ENCODE results near the gene DCC. TPM values are rescaled to one million over a fixed set of nuclear protein-coding genes. Genes with fewer than 3 reads are reported as not detected.

The DCC gene
- total RNA-seq, 1 experiment from 2014 or later = not detected

DNA sequence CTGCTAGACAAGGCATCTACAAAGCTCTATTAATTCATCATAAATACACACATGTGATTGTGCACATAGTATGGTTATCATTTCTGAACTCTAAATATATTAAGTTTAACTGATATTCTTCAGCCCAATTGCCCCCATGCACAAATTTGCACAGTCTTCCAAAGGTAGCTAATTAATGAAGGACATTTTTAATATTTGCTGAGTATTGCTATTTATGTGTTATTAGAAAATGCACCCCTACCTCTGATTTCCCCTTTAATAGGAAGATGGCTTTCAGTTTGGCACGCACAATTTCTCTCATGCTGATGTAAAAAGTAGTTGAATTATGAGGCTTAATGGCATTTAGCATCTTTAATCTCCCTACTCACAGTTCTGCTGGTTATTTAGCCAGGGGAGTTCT is 242.1 kb downstream of the DCC start:
- no peak overlapping the region for H3K4me3 ChIP-seq (replicated peaks in 1 of 2; ENCODE audit: low read depth in 1 of 2, low read length in 2 of 2)
- H4K20me1 ChIP-seq (ENCODE audit: insufficient read depth) = no peaks in the 10 kb centered on the region
- H3K79me2 ChIP-seq (ENCODE audit: insufficient read depth, low read length) = no peaks in the 10 kb centered on the region
- no peak overlapping the region for H3K4me2 ChIP-seq (ENCODE audit: low read length)
- no peaks in the 10 kb centered on the region for H3K27me3 ChIP-seq (ENCODE audit: insufficient read depth, low read length)
- peaks cover 9 to 38% of the 10 kb centered on the region in 2 experiments; a peak in 2 of 4 replicates for H3K9me3 ChIP-seq (ENCODE audit: control insufficient read depth in 1 of 2, insufficient read depth in 1 of 2, low read depth in 1 of 2, low read length in 2 of 2)
- CTCF ChIA-PET = no interaction called here
- no TSS peak for BruUV-seq (replicated peaks)
- no peak overlapping the region for H3K27ac ChIP-seq (ENCODE audit: low read depth, low read length)
- intact Hi-C loops (cut with micrococcal nuclease) = no loop called here
- no peaks in the 10 kb centered on the region for H3K36me3 ChIP-seq (ENCODE audit: control insufficient read depth in 1 of 2, insufficient read depth in 2 of 2, low read length in 2 of 2)
- H3K9ac ChIP-seq (ENCODE audit: low read length) = no peak overlapping the region
- no peaks in the 10 kb centered on the region for H3K4me1 ChIP-seq (ENCODE audit: control insufficient read depth in 1 of 2, insufficient read depth in 2 of 2, low read length in 2 of 2)
- POLR2A ChIA-PET = no interaction called here
- no peaks in the 10 kb centered on the region for H3K9me2 ChIP-seq (ENCODE audit: insufficient read depth)
- no peak for ATAC-seq
- TF ChIP-seq SP1 (IDR thresholded peaks at IDR 0.05; ENCODE audit: low read depth) = no peak
- TF ChIP-seq, protein P1, sequence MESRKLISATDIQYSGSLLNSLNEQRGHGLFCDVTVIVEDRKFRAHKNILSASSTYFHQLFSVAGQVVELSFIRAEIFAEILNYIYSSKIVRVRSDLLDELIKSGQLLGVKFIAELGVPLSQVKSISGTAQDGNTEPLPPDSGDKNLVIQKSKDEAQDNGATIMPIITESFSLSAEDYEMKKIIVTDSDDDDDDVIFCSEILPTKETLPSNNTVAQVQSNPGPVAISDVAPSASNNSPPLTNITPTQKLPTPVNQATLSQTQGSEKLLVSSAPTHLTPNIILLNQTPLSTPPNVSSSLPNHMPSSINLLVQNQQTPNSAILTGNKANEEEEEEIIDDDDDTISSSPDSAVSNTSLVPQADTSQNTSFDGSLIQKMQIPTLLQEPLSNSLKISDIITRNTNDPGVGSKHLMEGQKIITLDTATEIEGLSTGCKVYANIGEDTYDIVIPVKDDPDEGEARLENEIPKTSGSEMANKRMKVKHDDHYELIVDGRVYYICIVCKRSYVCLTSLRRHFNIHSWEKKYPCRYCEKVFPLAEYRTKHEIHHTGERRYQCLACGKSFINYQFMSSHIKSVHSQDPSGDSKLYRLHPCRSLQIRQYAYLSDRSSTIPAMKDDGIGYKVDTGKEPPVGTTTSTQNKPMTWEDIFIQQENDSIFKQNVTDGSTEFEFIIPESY (IDR thresholded peaks at IDR 0.05; ENCODE audit: extremely low read depth, insufficient replicate concordance, low read length) = no peak
- TF ChIP-seq EGR1 (IDR thresholded peaks at IDR 0.05; ENCODE audit: low read depth) = no peak
- no peak for TF ChIP-seq CEBPB (IDR thresholded peaks at IDR 0.05; ENCODE audit: low read depth)
- no peak for TF ChIP-seq SIN3A (IDR thresholded peaks at IDR 0.05; ENCODE audit: low read depth)
- TF ChIP-seq EZH2 (IDR thresholded peaks at IDR 0.05) = no peak
- TF ChIP-seq ZNF274 (IDR thresholded peaks at IDR 0.05; ENCODE audit: low read depth, low read length) = no peak
- TF ChIP-seq, protein P2, sequence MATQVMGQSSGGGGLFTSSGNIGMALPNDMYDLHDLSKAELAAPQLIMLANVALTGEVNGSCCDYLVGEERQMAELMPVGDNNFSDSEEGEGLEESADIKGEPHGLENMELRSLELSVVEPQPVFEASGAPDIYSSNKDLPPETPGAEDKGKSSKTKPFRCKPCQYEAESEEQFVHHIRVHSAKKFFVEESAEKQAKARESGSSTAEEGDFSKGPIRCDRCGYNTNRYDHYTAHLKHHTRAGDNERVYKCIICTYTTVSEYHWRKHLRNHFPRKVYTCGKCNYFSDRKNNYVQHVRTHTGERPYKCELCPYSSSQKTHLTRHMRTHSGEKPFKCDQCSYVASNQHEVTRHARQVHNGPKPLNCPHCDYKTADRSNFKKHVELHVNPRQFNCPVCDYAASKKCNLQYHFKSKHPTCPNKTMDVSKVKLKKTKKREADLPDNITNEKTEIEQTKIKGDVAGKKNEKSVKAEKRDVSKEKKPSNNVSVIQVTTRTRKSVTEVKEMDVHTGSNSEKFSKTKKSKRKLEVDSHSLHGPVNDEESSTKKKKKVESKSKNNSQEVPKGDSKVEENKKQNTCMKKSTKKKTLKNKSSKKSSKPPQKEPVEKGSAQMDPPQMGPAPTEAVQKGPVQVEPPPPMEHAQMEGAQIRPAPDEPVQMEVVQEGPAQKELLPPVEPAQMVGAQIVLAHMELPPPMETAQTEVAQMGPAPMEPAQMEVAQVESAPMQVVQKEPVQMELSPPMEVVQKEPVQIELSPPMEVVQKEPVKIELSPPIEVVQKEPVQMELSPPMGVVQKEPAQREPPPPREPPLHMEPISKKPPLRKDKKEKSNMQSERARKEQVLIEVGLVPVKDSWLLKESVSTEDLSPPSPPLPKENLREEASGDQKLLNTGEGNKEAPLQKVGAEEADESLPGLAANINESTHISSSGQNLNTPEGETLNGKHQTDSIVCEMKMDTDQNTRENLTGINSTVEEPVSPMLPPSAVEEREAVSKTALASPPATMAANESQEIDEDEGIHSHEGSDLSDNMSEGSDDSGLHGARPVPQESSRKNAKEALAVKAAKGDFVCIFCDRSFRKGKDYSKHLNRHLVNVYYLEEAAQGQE (IDR thresholded peaks at IDR 0.05; ENCODE audit: low read depth) = no peak
- TF ChIP-seq RAD21 (IDR thresholded peaks at IDR 0.05; ENCODE audit: low read depth) = no peak
- TF ChIP-seq ZFX (IDR thresholded peaks at IDR 0.05) = no peak
- TF ChIP-seq POLR2AphosphoS5 (IDR thresholded peaks at IDR 0.05; ENCODE audit: low read depth, low read length) = no peak
- TF ChIP-seq, protein P3, sequence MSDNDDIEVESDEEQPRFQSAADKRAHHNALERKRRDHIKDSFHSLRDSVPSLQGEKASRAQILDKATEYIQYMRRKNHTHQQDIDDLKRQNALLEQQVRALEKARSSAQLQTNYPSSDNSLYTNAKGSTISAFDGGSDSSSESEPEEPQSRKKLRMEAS (IDR thresholded peaks at IDR 0.05) = no peak
- TF ChIP-seq YY1 (IDR thresholded peaks at IDR 0.05; ENCODE audit: extremely low read depth, insufficient replicate concordance, low read depth, low read length) = no peak
- no peak for TF ChIP-seq FOSL1 (IDR thresholded peaks at IDR 0.05; ENCODE audit: low read depth)
- TF ChIP-seq, protein P4, sequence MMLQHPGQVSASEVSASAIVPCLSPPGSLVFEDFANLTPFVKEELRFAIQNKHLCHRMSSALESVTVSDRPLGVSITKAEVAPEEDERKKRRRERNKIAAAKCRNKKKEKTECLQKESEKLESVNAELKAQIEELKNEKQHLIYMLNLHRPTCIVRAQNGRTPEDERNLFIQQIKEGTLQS (IDR thresholded peaks at IDR 0.05) = no peak
- no peak for TF ChIP-seq SRF (IDR thresholded peaks at IDR 0.05; ENCODE audit: low read depth)
- no peak overlapping the region for H2AFZ ChIP-seq (ENCODE audit: low read depth, low read length, poor library complexity, severe bottlenecking)
- DNase-seq (ENCODE audit: low read depth, low spot score) = no peak
- RAD21 ChIA-PET (ENCODE audit: low non-redundant PET in 1 of 2, low total read pairs in 2 of 2, uncharacterized antibody in 2 of 2, unreplicated experiment in 2 of 2) = no interaction called here

All from HCT116 (cell line).